ENCODE data around the gene TEDDM1.
"Not testable (repeated sequence)": the region's sequence is repeated elsewhere in the genome, so short reads cannot be mapped to it uniquely, and the experiment has no call there.

TEDDM1 gene

GRCh38 chr1:182405578-182405977 is 5.1 kb upstream of the TEDDM1 start:
- no peak for DNase-seq

- DNase-seq: no peak
These were observed 4.3 kb upstream of the TEDDM1 start for GRCh38 chr1:182404781-182405180.

- no peak for DNase-seq
These were observed 2.6 kb downstream of the TEDDM1 start for GRCh38 chr1:182397653-182398393.

- DNase-seq: no peak
These were observed 4.6 kb downstream of the TEDDM1 start for GRCh38 chr1:182395906-182396305.

- DNase-seq: no peak
These were observed 6.3 kb downstream of the TEDDM1 start for GRCh38 chr1:182394055-182394775.

- DNase-seq: peak in 1 of 2 donors; percentile 15
These were observed 8.1 kb downstream of the TEDDM1 start for GRCh38 chr1:182392050-182393028.

- peak; percentile 76 to 85 for DNase-seq
These were observed 9.0 kb downstream of the TEDDM1 start, which contains the start of gene GLUL for GRCh38 chr1:182391362-182392049. TSS of gene GLUL (minus strand) at chr1:182391790. CDS start at chr1:182388737, 3,053 bp downstream.

- DNase-seq: no peak
These were observed 9.5 kb downstream of the TEDDM1 start for GRCh38 chr1:182391028-182391361.

GRCh38 chr1:182389619-182390047 is 10.8 kb downstream of the TEDDM1 start:
- peak in 1 of 2 donors; percentile 8 for DNase-seq

GRCh38 chr1:182388392-182389134 is 11.9 kb downstream of the TEDDM1 start:
- DNase-seq: no peak

- no peak for DNase-seq
These were observed 12.9 kb downstream of the TEDDM1 start for GRCh38 chr1:182387566-182387965.

- no peak for DNase-seq
These were observed 13.5 kb downstream of the TEDDM1 start for GRCh38 chr1:182386980-182387379.

GRCh38 chr1:182385885-182386853 is 14.3 kb downstream of the TEDDM1 start:
- DNase-seq: no peak

- DNase-seq: no peak
These were observed 16.0 kb downstream of the TEDDM1 start for GRCh38 chr1:182384387-182384960.

- no peak for DNase-seq
These were observed 16.5 kb downstream of the TEDDM1 start for GRCh38 chr1:182383934-182384333.

- no peak for DNase-seq
These were observed 17.3 kb downstream of the TEDDM1 start for GRCh38 chr1:182383037-182383661.

- no peak for DNase-seq
These were observed 18.3 kb downstream of the TEDDM1 start for GRCh38 chr1:182381962-182382819.

- no peak for DNase-seq
These were observed 20.3 kb downstream of the TEDDM1 start for GRCh38 chr1:182380199-182380598.

GRCh38 chr1:182379781-182380180 is 20.7 kb downstream of the TEDDM1 start:
- not testable (repeated sequence) for DNase-seq

All from CD4-positive, alpha-beta T cell treated with Interleukin-4 for 1 hour (primary cell).